Right renal cortex interstitium (tissue), 3 donors: ENCODE data around the gene CORO7. TPM values are rescaled to one million over a fixed set of nuclear protein-coding genes. Genes with fewer than 3 reads are reported as not detected.

Experiments used
- DNase-seq, 3 donors: peaks; one replicate each; pipeline ENCODE4 v3.0.0-alpha.2; 2013; ENCODE audit warnings: low read depth in 3 of 3, low spot score in 2 of 3
- polyA plus RNA-seq, 3 donors: library from polyadenylated mRNA; unstranded; fragments of 120-200 nt; gene quantifications; one replicate each; pipeline ENCODE4 v1.2.1, GENCODE V29; 2013; ENCODE audit not compliant: insufficient read length in 3 of 3

CORO7 gene
- polyA plus RNA-seq, 3 donors: 14.3 to 17.2 (median 14.3) TPM

DNA sequence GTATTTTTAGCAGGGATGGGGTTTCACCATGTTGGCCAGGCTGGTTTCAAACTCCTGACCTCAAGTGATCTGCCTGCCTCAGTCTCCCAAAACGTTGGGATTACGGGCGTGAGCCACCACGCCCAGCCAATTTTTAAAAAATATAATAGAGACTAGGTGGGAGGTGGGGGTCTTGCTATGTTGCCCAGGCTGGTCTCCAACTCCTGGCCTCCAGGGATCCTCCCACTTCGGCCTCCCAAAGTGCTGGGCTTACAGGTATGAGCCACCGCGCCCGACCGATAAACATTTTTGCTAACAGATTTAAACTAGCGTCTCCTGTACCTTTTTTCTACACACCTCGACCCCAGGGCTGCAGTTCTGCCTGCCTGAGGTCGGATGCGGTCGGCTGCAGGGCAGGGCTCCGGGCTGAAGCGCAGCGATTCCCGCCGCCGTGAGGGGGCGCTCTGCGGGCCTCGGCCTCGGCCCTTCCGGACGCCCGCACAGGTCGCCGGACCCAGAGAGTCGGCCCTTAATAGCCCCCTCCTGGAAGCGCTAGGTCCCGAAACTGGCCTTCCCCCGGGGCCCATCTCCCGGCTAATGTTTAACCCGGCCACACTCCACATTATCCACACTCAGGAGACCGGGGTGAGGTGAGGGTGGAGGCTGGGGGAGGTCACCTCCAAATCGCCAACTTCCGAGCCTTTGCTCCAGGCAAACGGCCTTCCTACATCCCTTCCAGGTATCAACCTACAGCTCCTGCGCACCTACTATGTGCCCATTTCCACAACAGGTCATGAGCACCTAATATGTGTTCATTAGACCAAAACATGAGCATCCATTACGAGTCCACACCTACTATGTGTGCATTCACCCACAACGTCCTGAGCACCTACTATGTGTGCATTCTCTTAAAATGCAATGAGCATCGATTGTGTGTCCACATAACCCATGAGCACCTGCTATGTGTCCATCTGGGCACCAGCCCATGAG is 102.5 kb downstream of the CORO7 start:
- DNase-seq: no peak

DNA sequence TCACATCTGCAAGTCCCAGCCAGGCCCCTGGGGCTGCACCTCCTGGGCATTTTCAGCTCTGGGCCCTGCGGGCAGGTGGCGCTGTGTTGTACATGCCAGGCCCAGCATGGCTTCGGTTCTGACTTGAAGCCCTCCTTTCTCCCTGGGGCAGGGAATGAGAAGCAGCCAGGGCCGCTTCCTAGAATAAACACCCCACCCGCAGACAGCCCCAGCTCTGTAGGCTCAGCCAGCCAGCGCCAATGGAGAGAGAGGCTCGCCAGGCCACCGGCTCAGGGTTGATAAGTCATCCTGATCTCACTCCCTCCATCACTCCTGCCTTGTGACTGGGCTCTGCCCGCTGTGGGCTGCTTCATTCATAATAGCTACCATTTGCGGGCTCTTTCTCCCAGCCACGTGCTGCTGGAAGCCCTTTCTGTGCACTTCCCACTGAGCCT is 106.5 kb downstream of the CORO7 start:
- no peak for DNase-seq

DNA sequence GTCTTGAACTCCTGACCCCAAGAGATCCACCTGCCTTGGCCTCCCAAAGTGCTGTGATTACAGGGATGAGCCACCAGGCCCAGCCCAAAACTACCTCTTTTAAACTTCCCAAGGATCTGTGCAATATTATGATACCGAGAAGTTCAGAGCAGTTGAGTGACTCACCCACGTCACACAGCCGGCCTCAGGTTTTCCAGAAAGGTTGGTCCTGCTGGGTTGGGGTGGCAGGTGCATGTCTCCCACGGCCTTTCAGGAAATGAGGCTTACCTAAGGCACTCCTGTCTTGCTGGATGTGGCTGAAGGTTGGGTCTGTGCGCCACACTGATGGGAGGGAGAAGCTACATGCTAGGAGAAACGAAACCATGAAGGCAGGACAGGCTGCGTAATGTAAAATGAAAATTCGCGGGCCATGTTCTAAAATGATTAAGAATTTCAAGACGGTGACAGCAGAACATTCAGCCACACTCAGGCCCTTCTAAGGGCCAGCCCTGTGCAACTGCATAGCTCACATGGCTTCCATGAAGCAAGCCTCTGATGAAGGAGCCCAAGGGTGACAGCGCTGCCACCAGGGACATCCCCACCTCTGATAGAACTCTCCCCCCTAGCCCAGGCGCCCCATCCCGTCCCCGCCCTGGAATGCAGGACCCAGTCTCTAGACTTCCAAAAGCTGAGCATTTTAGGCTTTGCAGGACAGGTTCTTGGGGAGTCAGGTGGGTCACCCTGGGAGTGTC is 107.1 kb downstream of the CORO7 start:
- DNase-seq: no peak

DNA sequence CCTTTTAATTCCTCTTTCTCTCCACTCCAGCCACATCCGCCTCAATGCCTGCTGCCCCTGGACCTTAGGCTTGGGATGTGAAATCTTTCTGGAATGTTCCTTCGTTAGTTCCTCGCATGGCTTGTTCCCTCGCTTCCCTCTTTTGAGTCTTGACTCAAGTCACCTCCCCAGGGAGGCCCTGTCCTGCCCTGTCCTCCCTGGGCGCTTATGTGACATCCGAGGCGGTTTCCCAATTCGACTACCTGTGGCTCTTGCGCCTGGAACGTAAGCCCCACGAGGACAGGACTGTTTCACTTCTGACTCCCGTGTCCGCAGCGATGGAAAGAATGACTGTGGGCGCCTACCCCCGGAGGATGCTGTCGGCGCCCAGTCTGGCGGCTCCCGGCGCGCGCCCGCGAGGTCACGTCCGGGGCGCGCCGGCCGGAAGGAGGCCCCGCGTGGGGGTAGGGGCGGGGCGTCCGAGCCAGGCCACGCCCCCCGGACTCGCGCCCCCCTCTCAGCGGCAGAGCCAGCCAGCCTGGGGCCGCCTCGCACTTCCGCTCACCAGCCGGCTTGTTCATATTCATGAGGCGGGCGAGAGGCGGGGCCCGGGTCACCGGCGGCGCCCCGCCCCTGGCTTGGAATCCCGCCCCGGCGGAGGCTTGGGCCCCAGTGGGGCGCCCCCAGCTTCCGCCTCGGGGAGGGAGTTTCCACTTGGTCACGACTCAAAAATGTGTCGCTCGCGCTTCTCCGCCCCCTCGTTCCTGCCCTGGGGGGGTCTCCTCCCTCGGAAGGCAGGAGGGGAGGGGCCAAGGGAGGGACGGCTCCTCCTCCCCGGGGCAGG is 109.0 kb downstream of the CORO7 start:
- peak in 1 of 3 donors; percentile 82 for DNase-seq

DNA sequence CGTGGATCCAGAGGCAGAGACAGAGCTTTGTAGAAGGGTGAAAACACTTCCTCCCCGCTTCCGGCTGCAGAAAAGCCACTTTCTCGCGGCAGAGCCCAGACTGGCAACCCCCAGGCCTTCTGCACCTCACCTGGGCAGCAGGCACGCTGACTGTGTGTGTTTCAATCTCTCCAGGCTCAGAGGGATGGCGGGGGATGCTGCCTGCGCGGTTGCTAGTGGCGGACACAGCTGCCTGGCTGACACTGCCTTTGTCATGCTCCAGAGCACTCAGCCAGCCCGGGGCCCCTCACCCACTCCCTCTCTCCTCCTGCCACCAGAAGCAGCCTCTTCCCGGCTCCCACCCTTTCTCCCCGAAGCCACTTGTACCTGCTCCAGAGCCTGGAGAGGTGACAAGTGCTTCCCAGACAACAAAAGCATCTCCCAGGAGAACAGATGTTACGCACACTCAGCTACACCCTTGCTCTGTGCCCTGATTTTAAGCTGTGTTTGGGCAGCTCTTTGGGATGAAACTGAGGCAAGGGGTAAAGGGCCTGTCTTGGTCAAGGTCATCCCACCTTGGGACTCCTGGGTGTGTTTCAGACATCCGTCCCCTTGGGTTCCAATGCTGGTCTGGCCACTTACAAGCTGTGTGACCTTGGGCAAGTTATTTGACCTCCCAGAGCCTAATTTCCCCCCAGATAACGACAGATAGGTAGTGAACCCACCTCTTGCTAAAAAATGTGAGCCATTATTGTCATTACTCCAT is 109.8 kb downstream of the CORO7 start:
- DNase-seq: no peak

Other genes with a start within 250 kb of the CORO7 start
- 1 to 10 TPM; 1.2 to 1.6 (median 1.2) TPM for gene SRL, start 174.5 kb downstream of the CORO7 start, polyA plus RNA-seq
- gene TFAP4, start 143.6 kb downstream of the CORO7 start, polyA plus RNA-seq: 10 to 100 TPM; 15.3 to 18.7 (median 16.3) TPM
- 10 to 100 TPM; 30.6 to 36.8 (median 31.1) TPM for gene GLIS2, start 100.5 kb downstream of the CORO7 start, polyA plus RNA-seq
- gene PAM16, start 65.3 kb downstream of the CORO7 start, polyA plus RNA-seq: 10 to 100 TPM; 16.8 to 19.6 (median 16.8) TPM
- 10 to 100 TPM; 31.7 to 40.6 (median 32.9) TPM for gene VASN, start 44.7 kb downstream of the CORO7 start, polyA plus RNA-seq
- gene DNAJA3, start 9.3 kb upstream of the CORO7 start, polyA plus RNA-seq: 10 to 100 TPM; 31.3 to 35.9 (median 34.8) TPM
- gene NMRAL1, start 58.0 kb upstream of the CORO7 start, polyA plus RNA-seq: 10 to 100 TPM; 31.4 to 44.2 (median 37.3) TPM
- gene HMOX2, start 59.8 kb upstream of the CORO7 start, polyA plus RNA-seq: 10 to 100 TPM; 47.3 to 49.0 (median 48.3) TPM
- 10 to 100 TPM; 19.8 to 30.6 (median 26.2) TPM for gene CDIP1, start 122.2 kb upstream of the CORO7 start, polyA plus RNA-seq
- gene C16orf96, start 139.7 kb upstream of the CORO7 start, polyA plus RNA-seq: under 1 TPM; 0.08 to 0.26 (median 0.18) TPM
- gene UBALD1, start 198.3 kb upstream of the CORO7 start, polyA plus RNA-seq: 10 to 100 TPM; 10.0 to 12.1 (median 10.2) TPM
- 10 to 100 TPM; 35.5 to 42.6 (median 35.8) TPM for gene MGRN1, start 208.2 kb upstream of the CORO7 start, polyA plus RNA-seq